HCT116 (cell line): Measurements from ENCODE around the gene USP48.

Experiments used
- EZH2phosphoT487 ChIP-seq: fragments of 200-600 bp; IDR thresholded peaks from 2 replicates; pipeline ENCODE4 v1.6.1; 2018; ENCODE audit warnings: antibody characterized with exemption, borderline replicate concordance
- RAD21 ChIP-seq: IDR thresholded peaks from 2 replicates; pipeline ENCODE4 v1.6.1; 2012; ENCODE audit warnings: low read depth, mild to moderate bottlenecking
- ZFX ChIP-seq: fragments of 450-650 bp; IDR thresholded peaks from 2 replicates; pipeline ENCODE4 v1.6.1; 2017
- TF ChIP-seq, protein P1 (sequence below): IDR thresholded peaks from 2 replicates; pipeline ENCODE4 v1.6.1; 2012; ENCODE audit warnings: low read depth
- TF ChIP-seq, protein P2 (sequence below), 3 experiments: fragments of 200-600 bp in 1 of 3; sonication (generic) in 1 of 3; IDR thresholded peaks in 2 of 3; conservative IDR thresholded peaks in 1 of 3; 2 replicates each; pipeline ENCODE4 v1.5.1; 2012 to 2017; ENCODE audit warnings: low read depth in 2 of 3, low read length in 2 of 3, antibody characterized with exemption in 1 of 3, borderline replicate concordance in 1 of 3, control low read depth in 1 of 3, mild to moderate bottlenecking in 1 of 3, mixed read lengths in 1 of 3, mixed run types in 1 of 3, moderate library complexity in 1 of 3; ENCODE audit not compliant: insufficient read depth in 1 of 3
- TF ChIP-seq, protein P3 (sequence below): IDR thresholded peaks from 2 replicates; pipeline ENCODE4 v1.6.1; 2012

DNA sequence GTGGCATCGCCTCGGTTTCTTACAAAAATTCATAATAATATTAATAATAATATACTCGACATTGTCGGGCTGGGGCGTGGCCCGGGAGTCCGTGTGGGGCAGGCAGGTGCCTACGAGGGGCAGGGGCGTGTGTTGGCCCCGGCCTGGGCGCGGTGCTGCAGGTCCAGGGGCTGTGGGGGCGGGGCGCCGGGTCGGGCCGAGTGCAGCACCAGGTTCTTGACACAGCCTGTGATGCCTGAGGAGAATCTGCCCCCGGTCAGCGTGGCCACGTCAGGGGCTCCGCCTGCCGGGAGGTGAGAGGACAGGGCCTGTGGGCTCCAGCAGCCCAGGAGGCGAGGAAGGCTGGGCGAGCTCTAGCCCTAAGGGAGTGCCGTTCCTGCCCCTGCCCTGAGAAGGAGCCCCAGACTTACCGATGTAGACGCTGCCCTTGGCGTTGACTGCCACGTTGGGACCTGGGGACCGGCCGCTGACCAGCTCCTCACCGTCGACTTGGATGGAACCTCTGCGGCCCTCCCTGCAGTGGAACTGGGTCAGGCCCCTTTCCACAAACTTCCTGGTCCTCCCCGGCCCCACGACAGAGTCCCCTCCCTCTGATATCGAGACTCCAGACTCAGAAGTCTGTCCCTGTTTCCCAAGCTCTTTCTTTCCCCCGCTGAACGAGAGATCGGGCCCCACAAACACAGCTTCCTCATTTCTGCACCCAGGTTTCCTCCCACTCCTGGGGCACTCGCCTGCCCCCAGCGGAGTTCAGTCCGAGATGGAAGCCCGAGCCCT lies 40.4 kb upstream of the USP48 start:
- no peak for TF ChIP-seq EZH2phosphoT487
- no peak for TF ChIP-seq RAD21
- no peak for TF ChIP-seq ZFX
- TF ChIP-seq, protein P1, sequence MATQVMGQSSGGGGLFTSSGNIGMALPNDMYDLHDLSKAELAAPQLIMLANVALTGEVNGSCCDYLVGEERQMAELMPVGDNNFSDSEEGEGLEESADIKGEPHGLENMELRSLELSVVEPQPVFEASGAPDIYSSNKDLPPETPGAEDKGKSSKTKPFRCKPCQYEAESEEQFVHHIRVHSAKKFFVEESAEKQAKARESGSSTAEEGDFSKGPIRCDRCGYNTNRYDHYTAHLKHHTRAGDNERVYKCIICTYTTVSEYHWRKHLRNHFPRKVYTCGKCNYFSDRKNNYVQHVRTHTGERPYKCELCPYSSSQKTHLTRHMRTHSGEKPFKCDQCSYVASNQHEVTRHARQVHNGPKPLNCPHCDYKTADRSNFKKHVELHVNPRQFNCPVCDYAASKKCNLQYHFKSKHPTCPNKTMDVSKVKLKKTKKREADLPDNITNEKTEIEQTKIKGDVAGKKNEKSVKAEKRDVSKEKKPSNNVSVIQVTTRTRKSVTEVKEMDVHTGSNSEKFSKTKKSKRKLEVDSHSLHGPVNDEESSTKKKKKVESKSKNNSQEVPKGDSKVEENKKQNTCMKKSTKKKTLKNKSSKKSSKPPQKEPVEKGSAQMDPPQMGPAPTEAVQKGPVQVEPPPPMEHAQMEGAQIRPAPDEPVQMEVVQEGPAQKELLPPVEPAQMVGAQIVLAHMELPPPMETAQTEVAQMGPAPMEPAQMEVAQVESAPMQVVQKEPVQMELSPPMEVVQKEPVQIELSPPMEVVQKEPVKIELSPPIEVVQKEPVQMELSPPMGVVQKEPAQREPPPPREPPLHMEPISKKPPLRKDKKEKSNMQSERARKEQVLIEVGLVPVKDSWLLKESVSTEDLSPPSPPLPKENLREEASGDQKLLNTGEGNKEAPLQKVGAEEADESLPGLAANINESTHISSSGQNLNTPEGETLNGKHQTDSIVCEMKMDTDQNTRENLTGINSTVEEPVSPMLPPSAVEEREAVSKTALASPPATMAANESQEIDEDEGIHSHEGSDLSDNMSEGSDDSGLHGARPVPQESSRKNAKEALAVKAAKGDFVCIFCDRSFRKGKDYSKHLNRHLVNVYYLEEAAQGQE = no peak
- TF ChIP-seq, protein P2, sequence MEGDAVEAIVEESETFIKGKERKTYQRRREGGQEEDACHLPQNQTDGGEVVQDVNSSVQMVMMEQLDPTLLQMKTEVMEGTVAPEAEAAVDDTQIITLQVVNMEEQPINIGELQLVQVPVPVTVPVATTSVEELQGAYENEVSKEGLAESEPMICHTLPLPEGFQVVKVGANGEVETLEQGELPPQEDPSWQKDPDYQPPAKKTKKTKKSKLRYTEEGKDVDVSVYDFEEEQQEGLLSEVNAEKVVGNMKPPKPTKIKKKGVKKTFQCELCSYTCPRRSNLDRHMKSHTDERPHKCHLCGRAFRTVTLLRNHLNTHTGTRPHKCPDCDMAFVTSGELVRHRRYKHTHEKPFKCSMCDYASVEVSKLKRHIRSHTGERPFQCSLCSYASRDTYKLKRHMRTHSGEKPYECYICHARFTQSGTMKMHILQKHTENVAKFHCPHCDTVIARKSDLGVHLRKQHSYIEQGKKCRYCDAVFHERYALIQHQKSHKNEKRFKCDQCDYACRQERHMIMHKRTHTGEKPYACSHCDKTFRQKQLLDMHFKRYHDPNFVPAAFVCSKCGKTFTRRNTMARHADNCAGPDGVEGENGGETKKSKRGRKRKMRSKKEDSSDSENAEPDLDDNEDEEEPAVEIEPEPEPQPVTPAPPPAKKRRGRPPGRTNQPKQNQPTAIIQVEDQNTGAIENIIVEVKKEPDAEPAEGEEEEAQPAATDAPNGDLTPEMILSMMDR (IDR thresholded peaks at IDR 0.05 in 2 of 3, conservative IDR thresholded peaks at IDR 0.05 in 1 of 3; ENCODE audit: borderline replicate concordance in 1 of 3, insufficient read depth in 1 of 3, low read depth in 2 of 3, low read length in 2 of 3) = no peak
- TF ChIP-seq, protein P3, sequence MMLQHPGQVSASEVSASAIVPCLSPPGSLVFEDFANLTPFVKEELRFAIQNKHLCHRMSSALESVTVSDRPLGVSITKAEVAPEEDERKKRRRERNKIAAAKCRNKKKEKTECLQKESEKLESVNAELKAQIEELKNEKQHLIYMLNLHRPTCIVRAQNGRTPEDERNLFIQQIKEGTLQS = no peak
